HL-60/S4 (cell line): Measurements from ENCODE around the gene GPR52.

Experiments
- in situ Hi-C: fragments of 300-500 bp; cut with MboI; formaldehyde crosslinking; loops from 2 replicates; pipeline ENCODE4 v1.14.3; 2022; ENCODE audit warnings: low sequenced_read_pairs

The GPR52 gene

DNA sequence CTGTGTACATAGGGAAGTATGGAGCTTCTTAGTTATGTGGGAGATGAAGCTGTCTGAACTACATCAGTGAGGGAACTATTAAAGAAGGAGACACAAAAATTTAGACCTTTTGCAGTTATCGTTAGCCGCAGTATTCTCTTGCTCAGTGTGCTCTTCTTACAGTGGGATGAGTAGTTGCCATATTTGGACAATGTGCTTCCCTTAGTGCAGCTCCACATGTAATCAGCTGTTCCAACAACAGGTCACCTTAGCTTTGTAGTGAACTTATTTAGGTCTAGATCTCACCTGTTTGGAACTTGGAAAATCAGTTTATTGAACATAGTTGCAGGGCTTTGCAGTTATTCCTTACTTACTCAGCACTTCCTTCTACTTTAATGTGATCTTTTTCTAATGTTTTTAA, 18.1 kb downstream of the GPR52 start:
- in situ Hi-C loops: no loop called here

DNA sequence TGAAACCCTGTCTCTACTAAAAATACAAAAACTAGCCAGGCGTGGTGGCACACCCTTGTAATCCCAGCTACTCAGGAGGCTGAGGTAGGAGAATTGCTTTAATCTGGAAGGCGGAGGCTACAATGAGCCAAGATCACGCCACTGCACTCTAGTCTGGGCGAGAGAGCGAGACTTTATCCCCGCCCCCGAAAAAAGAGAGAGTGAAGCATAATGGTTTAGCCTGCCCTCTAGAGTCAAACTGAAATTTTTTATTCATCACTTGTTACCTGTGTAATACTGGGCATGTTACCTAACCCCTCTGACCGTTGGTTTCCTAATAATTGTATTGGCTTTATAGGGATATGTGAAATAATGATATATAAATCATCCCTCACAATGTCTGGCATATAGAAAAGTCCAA, 18.8 kb downstream of the GPR52 start:
- in situ Hi-C loops: no loop called here

DNA sequence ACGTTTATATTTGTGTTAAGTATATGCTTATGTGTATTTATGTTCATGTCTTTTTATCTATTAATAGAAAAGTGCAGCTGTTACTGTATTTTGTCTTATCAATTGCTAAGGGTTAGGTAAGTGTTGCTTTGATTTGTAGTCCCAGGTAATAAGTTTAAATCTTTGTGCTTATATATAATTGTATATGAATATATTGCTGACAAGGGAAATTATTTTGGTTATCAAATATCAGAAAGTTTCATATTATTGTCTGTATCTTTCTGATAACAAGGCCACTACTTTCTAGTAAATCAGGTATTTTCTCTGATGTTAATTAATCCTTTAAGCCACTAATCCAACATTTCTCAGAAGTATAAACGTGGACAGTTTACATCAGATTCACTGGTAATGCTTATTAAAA, 21.3 kb downstream of the GPR52 start:
- in situ Hi-C loops: no loop called here

DNA sequence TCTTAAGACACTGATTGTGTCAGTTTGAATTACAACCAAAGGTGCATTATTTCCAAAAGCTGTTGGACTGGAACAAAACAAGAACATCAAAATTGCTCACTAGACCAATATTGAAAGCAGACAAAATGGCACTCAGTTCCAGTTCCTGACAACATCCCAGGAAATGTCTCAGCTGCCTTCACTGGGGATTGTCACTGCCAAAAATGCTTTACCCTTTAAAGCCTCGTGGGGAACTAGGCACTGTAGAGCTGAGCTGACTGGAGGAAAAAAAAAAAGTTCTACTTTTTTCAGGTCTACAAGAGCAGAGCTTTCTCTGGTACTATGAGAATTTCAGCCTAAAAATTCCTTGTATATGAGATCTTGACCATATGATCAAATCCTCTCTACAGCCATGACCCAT, 21.9 kb downstream of the GPR52 start:
- in situ Hi-C loops: no loop called here

DNA sequence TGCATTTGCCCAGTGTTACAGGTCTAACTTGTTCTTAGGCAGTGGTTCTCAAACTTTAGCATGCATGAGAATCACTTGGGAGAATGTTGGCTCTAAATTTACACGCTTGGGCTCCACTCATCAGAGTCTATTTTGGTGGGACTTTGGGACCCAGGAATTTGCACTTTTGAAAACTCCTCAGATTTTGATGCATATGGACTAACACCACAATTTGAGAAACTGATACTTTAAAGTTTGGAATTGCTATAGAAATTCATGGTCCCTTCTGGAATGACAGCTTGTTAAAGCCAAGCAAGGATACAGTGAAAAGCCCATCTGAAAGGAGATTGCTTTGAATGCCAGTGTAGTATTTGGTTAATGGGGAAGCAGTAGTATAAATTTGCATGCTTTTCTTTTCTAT, 31.5 kb downstream of the GPR52 start:
- in situ Hi-C loops: no loop called here

DNA sequence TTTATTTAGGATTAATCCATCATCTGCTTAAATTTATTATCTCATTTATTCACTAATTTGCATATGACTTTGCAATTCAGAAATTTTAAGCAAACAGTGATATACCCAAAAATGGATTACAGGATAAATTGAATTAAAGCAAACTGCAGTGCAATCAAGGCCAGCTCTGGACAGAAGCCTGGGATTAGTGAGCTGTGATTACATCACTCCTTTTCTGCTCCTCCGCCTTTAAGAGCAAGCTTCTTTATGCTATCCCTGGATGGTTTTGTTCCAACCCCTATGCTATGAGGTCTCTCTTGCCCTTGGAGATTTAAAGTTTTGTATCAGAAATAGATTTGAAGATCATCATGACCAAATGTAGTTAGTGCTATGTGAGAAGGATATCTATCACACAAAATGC, 32.6 kb downstream of the GPR52 start:
- in situ Hi-C loops: no loop called here

DNA sequence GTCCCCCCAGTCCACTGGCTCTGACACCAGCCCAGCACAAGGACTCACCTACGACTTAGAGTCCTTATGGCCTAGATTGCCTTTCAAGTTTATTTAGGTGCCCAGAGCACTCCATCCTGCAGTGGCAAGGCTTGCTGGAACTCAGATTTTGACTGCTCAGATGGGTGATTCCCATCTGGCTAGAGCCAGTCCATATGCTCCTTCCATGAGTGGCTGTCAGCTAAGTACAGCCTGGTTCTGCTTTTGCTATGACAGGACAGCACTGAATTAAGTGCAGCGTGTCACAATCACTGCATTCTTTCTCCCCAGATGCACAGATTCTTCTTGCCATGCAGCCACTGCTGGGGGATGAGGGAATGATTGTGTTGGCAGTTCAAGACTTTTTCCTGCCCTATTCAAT, 43.8 kb downstream of the GPR52 start:
- in situ Hi-C loops: no loop called here

DNA sequence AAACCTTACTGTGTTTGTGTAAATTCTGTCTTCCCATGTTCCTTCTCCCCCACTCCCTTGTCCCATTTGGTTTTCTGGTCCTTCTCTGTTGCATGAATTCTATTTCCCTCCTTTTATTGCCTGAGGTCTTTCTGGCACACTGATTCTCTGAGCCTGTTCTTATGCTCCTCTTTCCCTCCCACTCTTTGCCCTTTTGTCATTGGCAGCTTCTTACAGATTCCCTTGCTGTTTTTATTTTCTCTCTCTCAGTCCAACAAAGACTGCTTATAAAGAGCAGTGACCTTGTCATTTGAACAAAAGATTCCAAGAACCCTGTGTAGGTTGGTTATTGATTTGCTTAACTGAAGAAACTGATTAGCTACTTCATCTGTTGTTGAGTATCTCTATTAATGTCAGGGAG, 49.7 kb downstream of the GPR52 start:
- in situ Hi-C loops: no loop called here
